H9 (cell line): ENCODE data around the gene SERPINB3. TPM values are rescaled to one million over a fixed set of nuclear protein-coding genes. Genes with fewer than 3 reads are reported as not detected.

Source experiments
- DNase-seq: peaks from one replicate; pipeline ENCODE4 v3.0.0-alpha.2; 2017
- H2AFZ ChIP-seq: one replicate; pipeline ENCODE4 v1.6.1; 2013; ENCODE audit warnings: mild to moderate bottlenecking, low read length, control low read depth, moderate library complexity
- H2AK5ac ChIP-seq: 2 replicates; pipeline ENCODE4 v1.6.1; 2013; ENCODE audit warnings: low read length, control low read depth, mixed read lengths; ENCODE audit not compliant: insufficient read length
- H2BK120ac ChIP-seq: one replicate; pipeline ENCODE4 v1.6.1; 2013; ENCODE audit warnings: low read depth, mild to moderate bottlenecking, low read length, control low read depth, inconsistent platforms; ENCODE audit not compliant: poor library complexity, severe bottlenecking
- H2BK12ac ChIP-seq: 2 replicates; pipeline ENCODE4 v1.6.1; 2013; ENCODE audit warnings: low read length, control low read depth, mixed read lengths, low read depth; ENCODE audit not compliant: insufficient read length
- H2BK15ac ChIP-seq: 2 replicates; pipeline ENCODE4 v1.6.1; 2013; ENCODE audit warnings: low read depth, low read length, control low read depth
- H2BK20ac ChIP-seq: one replicate; pipeline ENCODE4 v1.6.1; 2013; ENCODE audit warnings: low read depth, mild to moderate bottlenecking, low read length, control low read depth, inconsistent platforms; ENCODE audit not compliant: poor library complexity, severe bottlenecking
- H2BK5ac ChIP-seq: 2 replicates; pipeline ENCODE4 v1.6.1; 2013; ENCODE audit warnings: low read length, control low read depth, mixed read lengths; ENCODE audit not compliant: insufficient read length
- H3K14ac ChIP-seq: 2 replicates; pipeline ENCODE4 v1.6.1; 2013; ENCODE audit warnings: low read length, control low read depth; ENCODE audit not compliant: insufficient read depth
- H3K18ac ChIP-seq: 2 replicates; pipeline ENCODE4 v1.6.1; 2013; ENCODE audit warnings: low read depth, mild to moderate bottlenecking, mixed read lengths, low read length, control low read depth; ENCODE audit not compliant: insufficient read length
- H3K23ac ChIP-seq: 2 replicates; pipeline ENCODE4 v1.6.1; 2013; ENCODE audit warnings: low read length, control low read depth, mixed read lengths, low read depth; ENCODE audit not compliant: insufficient read length
- H3K23me2 ChIP-seq: 2 replicates; pipeline ENCODE4 v1.6.1; 2013; ENCODE audit warnings: low read depth, mild to moderate bottlenecking, mixed read lengths, low read length, control low read depth; ENCODE audit not compliant: insufficient read length, poor library complexity, severe bottlenecking
- H3K27ac ChIP-seq: 2 replicates; pipeline ENCODE4 v1.5.1; 2013; ENCODE audit warnings: low read length, control low read depth, mixed read lengths, low read depth; ENCODE audit not compliant: insufficient read length
- H3K27me3 ChIP-seq: 2 replicates; pipeline ENCODE4 v1.6.1; 2013; ENCODE audit warnings: low read length, control low read depth, inconsistent platforms; ENCODE audit not compliant: insufficient read depth
- H3K4ac ChIP-seq: 2 replicates; pipeline ENCODE4 v1.6.1; 2013; ENCODE audit warnings: low read depth, mild to moderate bottlenecking, control low read depth, inconsistent platforms, low read length, moderate library complexity
- H3K4me1 ChIP-seq: 2 replicates; pipeline ENCODE4 v1.6.1; 2013; ENCODE audit warnings: low read length, control low read depth, inconsistent platforms; ENCODE audit not compliant: insufficient read depth
- H3K4me2 ChIP-seq: 2 replicates; pipeline ENCODE4 v1.6.1; 2013; ENCODE audit warnings: low read length, control low read depth, mixed read lengths; ENCODE audit not compliant: insufficient read length, insufficient read depth
- H3K56ac ChIP-seq: 2 replicates; pipeline ENCODE4 v1.6.1; 2013; ENCODE audit warnings: low read depth, mild to moderate bottlenecking, mixed read lengths, low read length, control low read depth; ENCODE audit not compliant: insufficient read length
- H3K79me1 ChIP-seq: 2 replicates; pipeline ENCODE4 v1.6.1; 2013; ENCODE audit warnings: low read depth, mild to moderate bottlenecking, moderate library complexity, low read length, control low read depth, inconsistent platforms; ENCODE audit not compliant: insufficient read depth, poor library complexity, severe bottlenecking
- H3K79me2 ChIP-seq: 2 replicates; pipeline ENCODE4 v1.6.1; 2013; ENCODE audit warnings: low read length, control low read depth, inconsistent platforms; ENCODE audit not compliant: insufficient read depth
- H3K9ac ChIP-seq: 2 replicates; pipeline ENCODE4 v1.6.1; 2013; ENCODE audit warnings: low read length, control low read depth, mixed read lengths; ENCODE audit not compliant: insufficient read length; ENCODE audit errors: extremely low read depth
- H3K9me3 ChIP-seq: one replicate; pipeline ENCODE4 v1.6.1; 2013; ENCODE audit warnings: low read depth, low read length, inconsistent platforms; ENCODE audit not compliant: control insufficient read depth
- H3T11ph ChIP-seq: one replicate; pipeline ENCODE4 v1.6.1; 2013; ENCODE audit warnings: mild to moderate bottlenecking, low read length, control low read depth, inconsistent platforms
- H4K20me1 ChIP-seq: one replicate; pipeline ENCODE4 v1.6.1; 2013; ENCODE audit not compliant: control insufficient read depth, insufficient read length, insufficient read depth
- H4K5ac ChIP-seq: 2 replicates; pipeline ENCODE4 v1.6.1; 2013; ENCODE audit warnings: low read depth, mild to moderate bottlenecking, mixed read lengths, low read length, control low read depth; ENCODE audit not compliant: insufficient read length
- H4K8ac ChIP-seq: replicated peaks from 2 replicates; pipeline ENCODE4 v1.6.1; 2013; ENCODE audit warnings: low read length, control low read depth, mixed read lengths, low read depth; ENCODE audit not compliant: insufficient read length
- H4K91ac ChIP-seq: 2 replicates; pipeline ENCODE4 v1.6.1; 2013; ENCODE audit warnings: low read depth, mild to moderate bottlenecking, moderate library complexity, mixed read lengths, low read length, control low read depth; ENCODE audit not compliant: insufficient read length
- H3K27ac Mint-ChIP-seq, 3 experiments: 2 replicates in 2 of 3; 3 replicates in 1 of 3; pipeline ENCODE4 v1.8.0; 2020 to 2021; ENCODE audit warnings: mixed read lengths in 3 of 3, mild to moderate bottlenecking in 1 of 3, moderate library complexity in 1 of 3
- H3K27me3 Mint-ChIP-seq: 2 replicates; pipeline ENCODE4 v1.8.0; 2021; ENCODE audit warnings: low read depth, mild to moderate bottlenecking, moderate library complexity, mixed read lengths
- H3K36me3 Mint-ChIP-seq, 3 experiments: 2 replicates in 2 of 3; 3 replicates in 1 of 3; pipeline ENCODE4 v1.8.0; 2020 to 2021; ENCODE audit warnings: low read depth in 3 of 3, mixed read lengths in 3 of 3; ENCODE audit not compliant: insufficient read depth in 1 of 3
- H3K4me1 Mint-ChIP-seq, 2 experiments: 2 replicates each; pipeline ENCODE4 v1.8.0; 2020; ENCODE audit warnings: mixed read lengths in 2 of 2
- H3K4me3 Mint-ChIP-seq, 2 experiments: 2 replicates in 1 of 2; 3 replicates in 1 of 2; pipeline ENCODE4 v1.8.0; 2020 to 2021; ENCODE audit warnings: mild to moderate bottlenecking in 2 of 2, mixed read lengths in 2 of 2, moderate library complexity in 1 of 2
- H3K9me3 Mint-ChIP-seq, 2 experiments: 2 replicates in 1 of 2; 3 replicates in 1 of 2; pipeline ENCODE4 v1.8.0; 2020; ENCODE audit warnings: mild to moderate bottlenecking in 2 of 2, mixed read lengths in 2 of 2, moderate library complexity in 1 of 2
- CTCF ChIP-seq: fragments of 200-600 bp; sonication (generic); conservative IDR thresholded peaks from 3 replicates; pipeline ENCODE4 v1.8.0; 2021; ENCODE audit warnings: antibody characterized with exemption, mild to moderate bottlenecking
- WGBS: extraction: QIAGEN DNeasy Blood & Tissue Kit; methylation state at CpG from one replicate; pipeline ENCODE4 v1.1.7; 2013; ENCODE audit warnings: missing lambda C conversion rate, low lambda C conversion rate, mixed read lengths; ENCODE audit not compliant: insufficient read length; ENCODE audit errors: extremely low coverage; 5-methylcytosine and 5-hydroxymethylcytosine counted together
- total RNA-seq: library from RNA; stranded (reverse); gene quantifications from 2 replicates; pipeline ENCODE4 v1.2.1, GENCODE V29; 2021

Gene SERPINB3
- total RNA-seq, 1 experiment from 2014 or later = 1.7 TPM

- Histone ChIP-seq H4K20me1 (no peaks in the 10 kb centered on the region), H3K4me1 (peaks cover 4% of the 10 kb centered on the region; the same call in 1 of the 2 replicates), H3K23ac (no peak overlapping the region), H2BK15ac (no peak overlapping the region), H3K27me3 (no peaks in the 10 kb centered on the region), H4K5ac (no peak overlapping the region), H2BK5ac (no peak overlapping the region), H3K4ac (no peak overlapping the region), H3K18ac (no peak overlapping the region), H3K56ac (no peak overlapping the region), H2BK20ac (no peak overlapping the region), H2BK120ac (no peak overlapping the region), H3K4me2 (no peak overlapping the region), H3K79me2 (no peaks in the 10 kb centered on the region), H4K91ac (no peak overlapping the region), H2AK5ac (no peak overlapping the region), H3K79me1 (no peaks in the 10 kb centered on the region), H2AFZ (no peak overlapping the region), H3K27ac (no peak overlapping the region), H3K9ac (no peak overlapping the region), H3K9me3 (no peaks in the 10 kb centered on the region), H4K8ac (no peak overlapping the region), H3T11ph (no peak overlapping the region), H3K23me2 (no peaks in the 10 kb centered on the region), H3K14ac (no peak overlapping the region), H2BK12ac (no peak overlapping the region)
- H3K36me3 Mint-ChIP-seq = peaks cover 0 to 19% (median 0%) of the 10 kb centered on the region in 3 experiments; a peak in 4 of 7 replicates
- no peak overlapping the region for H3K27ac Mint-ChIP-seq
- peaks cover 0 to 2% of the 10 kb centered on the region in 2 experiments for H3K9me3 Mint-ChIP-seq
- DNase-seq = no peak
- WGBS = no CpG with 5 or more reads among the region's 3 CpGs
- no peak overlapping the region for H3K4me3 Mint-ChIP-seq
- no peaks in the 10 kb centered on the region; the same call in 1 of the 2 replicates for H3K27me3 Mint-ChIP-seq
- no peak for TF ChIP-seq CTCF
- peaks cover 16% of the 10 kb centered on the region in 2 experiments for H3K4me1 Mint-ChIP-seq
Observed at GRCh38 chr18:63684718-63685117, 23.0 kb upstream of the SERPINB3 start.
